ENCODE data around the gene OR2L5.

DNA sequence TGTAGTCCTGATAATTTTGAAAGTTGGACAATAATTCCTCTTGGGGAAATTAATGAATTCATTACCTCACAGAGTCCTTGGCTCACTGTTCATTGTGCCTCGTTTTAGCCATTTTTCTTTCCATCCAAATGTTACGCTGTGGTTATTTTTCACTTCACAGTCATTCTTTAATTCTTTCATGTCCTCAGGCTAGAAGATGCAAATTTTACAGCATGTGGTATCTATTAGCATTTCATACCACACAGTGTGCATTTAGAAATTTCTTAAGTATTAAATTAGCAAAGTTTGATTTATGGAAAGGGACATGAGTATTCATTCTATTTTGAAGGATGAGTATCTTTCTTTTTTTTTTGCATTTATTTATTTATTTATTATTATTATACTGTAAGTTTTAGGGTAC is 51.6 kb downstream of the OR2L5 start:
- TF ChIP-seq POLR2A (IDR thresholded peaks at IDR 0.05) = no peak
- TF ChIP-seq, protein P1, sequence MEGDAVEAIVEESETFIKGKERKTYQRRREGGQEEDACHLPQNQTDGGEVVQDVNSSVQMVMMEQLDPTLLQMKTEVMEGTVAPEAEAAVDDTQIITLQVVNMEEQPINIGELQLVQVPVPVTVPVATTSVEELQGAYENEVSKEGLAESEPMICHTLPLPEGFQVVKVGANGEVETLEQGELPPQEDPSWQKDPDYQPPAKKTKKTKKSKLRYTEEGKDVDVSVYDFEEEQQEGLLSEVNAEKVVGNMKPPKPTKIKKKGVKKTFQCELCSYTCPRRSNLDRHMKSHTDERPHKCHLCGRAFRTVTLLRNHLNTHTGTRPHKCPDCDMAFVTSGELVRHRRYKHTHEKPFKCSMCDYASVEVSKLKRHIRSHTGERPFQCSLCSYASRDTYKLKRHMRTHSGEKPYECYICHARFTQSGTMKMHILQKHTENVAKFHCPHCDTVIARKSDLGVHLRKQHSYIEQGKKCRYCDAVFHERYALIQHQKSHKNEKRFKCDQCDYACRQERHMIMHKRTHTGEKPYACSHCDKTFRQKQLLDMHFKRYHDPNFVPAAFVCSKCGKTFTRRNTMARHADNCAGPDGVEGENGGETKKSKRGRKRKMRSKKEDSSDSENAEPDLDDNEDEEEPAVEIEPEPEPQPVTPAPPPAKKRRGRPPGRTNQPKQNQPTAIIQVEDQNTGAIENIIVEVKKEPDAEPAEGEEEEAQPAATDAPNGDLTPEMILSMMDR (IDR thresholded peaks at IDR 0.05) = no peak

Measured in thyroid gland (tissue), 4 donors.